ENCODE results near the gene INKA1.
"Not testable (repeated sequence)": the region's sequence is repeated elsewhere in the genome, so short reads cannot be mapped to it uniquely, and the experiment has no call there.

Gene INKA1

DNA sequence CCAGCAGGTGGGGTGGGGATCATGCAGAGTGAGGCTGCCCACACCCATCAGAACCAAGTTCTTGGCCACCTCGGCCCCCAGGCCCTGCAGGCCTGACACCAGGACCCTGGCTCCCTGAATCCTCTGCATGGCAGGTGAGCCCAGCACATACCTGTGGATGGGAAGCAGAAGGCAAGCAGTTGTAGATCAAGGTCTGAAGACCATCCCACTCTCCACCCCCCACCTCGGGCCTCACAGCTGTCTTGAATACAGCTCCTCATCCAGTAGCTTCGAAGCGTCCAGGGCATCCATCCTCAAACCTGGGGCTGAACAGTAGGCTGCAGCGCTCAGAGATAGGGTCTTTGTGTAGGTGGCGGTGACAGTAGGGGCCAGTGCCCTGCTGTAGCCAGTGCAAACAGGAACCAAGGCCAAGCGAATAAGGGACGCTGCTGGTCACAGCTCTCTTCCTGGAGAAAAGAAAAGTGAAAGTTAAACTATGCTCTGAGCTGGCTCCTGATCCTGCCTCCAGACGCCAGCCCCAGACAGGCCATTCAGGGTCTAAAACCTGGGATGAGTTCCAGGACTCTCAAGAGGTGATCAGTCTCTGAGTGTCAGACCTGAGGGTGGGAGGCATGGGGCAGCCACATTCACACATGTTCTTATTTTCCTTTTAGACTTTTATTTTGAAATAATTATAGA, 10.6 kb downstream of the INKA1 start, which contains the start of gene UBA7:
Gene UBA7, minus strand, starts transcription at position 457 of the 678 bp plus-strand sequence. Its CDS starts 166 bp downstream, at position 291.
- peak; percentile 1 for DNase-seq

DNA sequence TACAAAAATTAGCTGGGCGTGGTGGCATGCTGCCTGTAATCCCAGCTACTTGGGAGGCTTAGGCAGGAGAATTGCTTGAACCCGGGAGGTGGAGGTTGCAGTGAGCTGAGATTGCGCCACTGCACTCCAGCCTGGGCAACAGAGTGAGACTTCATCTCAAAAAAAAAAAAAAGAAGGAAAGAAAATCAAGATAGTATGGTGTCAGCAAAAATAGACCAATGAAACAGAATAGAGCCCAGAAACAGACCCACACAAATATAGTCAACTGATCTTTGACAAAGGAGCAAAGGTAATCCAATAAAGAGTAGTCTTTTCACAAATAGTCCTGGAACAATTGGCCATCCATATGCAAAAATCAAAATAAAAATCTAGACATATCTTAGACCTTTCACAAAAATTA, 20.1 kb downstream of the INKA1 start:
- not testable (repeated sequence) for DNase-seq

DNA sequence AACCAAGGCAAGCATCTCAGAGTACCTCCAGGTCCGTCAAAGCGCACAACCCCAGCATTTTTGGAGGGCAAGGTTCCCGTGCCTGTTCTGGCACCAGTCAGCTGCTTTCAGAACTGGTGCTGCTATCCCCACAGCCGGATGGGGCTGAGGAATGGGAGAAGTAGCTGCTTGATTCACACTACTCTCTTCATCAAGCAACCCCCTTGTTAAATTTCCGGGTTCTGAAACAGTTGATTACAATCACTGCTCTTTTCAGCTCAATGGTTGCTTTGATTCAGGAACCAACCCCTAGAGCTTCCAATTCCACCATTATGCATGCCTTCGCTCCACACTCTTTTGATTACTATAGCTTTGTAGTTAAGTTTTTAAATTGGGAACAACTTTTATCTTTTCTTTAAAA, 23.0 kb downstream of the INKA1 start:
- DNase-seq: no peak

GRCh38 chr3:49831341-49831740, 28.3 kb downstream of the INKA1 start:
- DNase-seq: no peak

GRCh38 chr3:49839193-49839809, 36.2 kb downstream of the INKA1 start:
- DNase-seq: peak; percentile 16

DNA sequence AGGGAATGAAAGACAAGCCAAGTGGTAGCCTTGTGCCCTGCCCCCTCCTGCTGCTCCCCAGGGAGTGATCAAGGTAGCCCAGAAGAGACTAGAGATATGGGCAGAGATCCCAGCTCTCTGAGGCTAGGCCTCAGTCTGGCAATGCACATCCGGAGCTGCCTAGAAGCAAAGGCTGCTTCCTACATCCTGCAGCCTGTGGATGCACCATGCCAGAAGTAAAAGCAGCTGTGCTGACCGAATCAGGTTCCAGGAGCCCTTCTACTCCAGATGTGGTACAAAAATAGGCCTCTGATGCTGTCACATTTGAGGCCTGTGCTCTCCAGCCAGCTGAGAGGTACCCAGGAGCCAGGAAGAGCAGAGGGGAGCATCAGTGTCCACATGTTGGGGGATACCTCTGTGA, 37.3 kb downstream of the INKA1 start:
- no peak for DNase-seq

- DNase-seq: no peak
Observed at GRCh38 chr3:49841126-49841696, 38.1 kb downstream of the INKA1 start.

DNA sequence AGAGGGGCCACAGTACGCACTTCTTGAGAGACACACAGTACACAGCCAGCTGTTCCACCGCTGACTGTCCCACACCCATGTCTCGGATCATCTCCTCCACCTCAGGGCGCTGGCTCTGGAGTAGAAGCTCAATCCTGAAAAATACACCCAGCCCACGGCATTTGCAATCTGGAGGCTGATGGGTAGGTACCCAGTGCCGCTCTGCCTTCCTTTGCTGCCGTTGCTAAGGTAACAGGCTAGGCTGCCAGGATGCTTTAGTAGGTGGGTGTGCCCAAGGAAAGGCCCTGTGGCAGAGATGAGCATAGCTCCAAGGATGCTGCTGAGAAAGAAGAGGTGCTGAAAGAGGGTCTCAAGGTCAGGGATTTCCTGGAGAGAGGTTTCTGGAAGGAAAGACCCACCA, 38.7 kb downstream of the INKA1 start:
- DNase-seq: no peak

DNA sequence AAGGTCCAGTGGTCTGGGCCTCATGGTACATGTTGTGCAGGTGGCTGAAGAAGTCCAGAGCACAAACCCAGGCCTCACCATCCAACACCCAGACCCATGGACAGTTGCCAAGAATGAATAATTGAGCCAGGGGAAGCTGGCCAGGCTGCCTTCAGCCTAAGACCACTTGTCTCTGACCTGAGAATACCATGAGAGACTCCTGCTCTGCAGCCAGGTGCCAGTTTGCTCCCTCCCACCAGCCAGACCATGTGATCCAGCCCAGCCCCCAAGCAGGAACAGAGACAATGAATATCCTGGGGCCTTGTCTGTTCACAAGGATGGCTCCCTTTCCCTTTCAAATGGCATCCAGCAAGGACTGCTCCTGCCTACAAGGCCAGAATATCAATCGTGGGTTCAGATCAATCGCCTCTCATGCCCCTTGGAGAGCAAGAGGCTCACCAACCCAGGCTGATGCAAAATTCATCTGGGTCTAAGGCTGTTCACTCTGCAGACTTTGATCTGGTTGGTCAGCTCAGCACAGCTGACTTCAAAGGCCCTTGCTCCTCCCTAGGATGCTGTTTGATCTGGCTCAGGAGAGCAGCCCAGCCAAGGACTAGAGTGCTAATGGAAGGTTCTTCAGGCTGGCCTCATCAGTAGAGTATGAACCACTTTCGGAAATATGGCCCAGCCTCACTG, 39.9 kb downstream of the INKA1 start:
- DNase-seq: no peak

GRCh38 chr3:49844464-49845183, 41.6 kb downstream of the INKA1 start:
- DNase-seq: no peak

- no peak for DNase-seq
Observed at GRCh38 chr3:49845694-49846093, 42.6 kb downstream of the INKA1 start.

Data from NCI-H1105 treated with DMSO at 0.1 percent for 48 hours (cell line).